KOPT-K1 (cell line): ENCODE measurements around the gene TRPM2.
"Not testable (repeated sequence)": the region's sequence is repeated elsewhere in the genome, so short reads cannot be mapped to it uniquely, and the experiment has no call there.

Source experiments
- H3K27ac ChIP-seq: fragments of 200-600 bp; sonication (generic); 2 replicates; pipeline ENCODE4 v1.5.1; 2016; ENCODE audit warnings: antibody characterized with exemption, mild to moderate bottlenecking, low read depth, low read length; ENCODE audit not compliant: poor library complexity, severe bottlenecking
- H3K36me3 ChIP-seq: fragments of 200-600 bp; sonication (generic); 2 replicates; pipeline ENCODE4 v1.5.1; 2017; ENCODE audit warnings: antibody characterized with exemption, mild to moderate bottlenecking, low read length, moderate library complexity; ENCODE audit not compliant: insufficient read depth
- H3K9me3 ChIP-seq: fragments of 200-600 bp; sonication (generic); 2 replicates; pipeline ENCODE4 v1.5.1; 2017; ENCODE audit warnings: antibody characterized with exemption, low read length, mild to moderate bottlenecking; ENCODE audit not compliant: insufficient read depth, poor library complexity, severe bottlenecking

The TRPM2 gene

GRCh38 chr21:44397431-44398031 is 44.1 kb downstream of the TRPM2 start:
- no peaks in the 10 kb centered on the region for H3K9me3 ChIP-seq
- H3K36me3 ChIP-seq = peaks cover 70% of the 10 kb centered on the region
- H3K27ac ChIP-seq = no peak overlapping the region

DNA sequence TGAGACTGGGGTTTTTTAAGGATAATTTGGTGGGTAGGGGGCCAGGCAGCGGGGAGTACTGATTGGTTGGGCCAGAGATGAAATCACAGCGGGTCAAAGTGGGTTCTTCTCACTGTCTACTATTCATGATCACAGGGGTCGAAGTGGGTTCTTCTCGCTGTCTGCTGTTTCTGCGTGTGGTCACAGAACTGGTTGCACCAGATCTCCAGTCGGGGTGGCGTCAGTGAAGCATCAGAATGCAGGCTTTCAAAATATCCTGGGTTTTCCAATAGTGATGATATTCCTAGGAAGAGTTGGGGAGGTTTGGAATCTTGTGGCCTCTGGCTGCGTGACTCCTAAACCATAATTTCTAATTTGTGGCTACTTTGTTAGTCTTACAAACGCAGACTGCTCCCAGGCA is 45.1 kb downstream of the TRPM2 start:
- Histone ChIP-seq H3K36me3 (peaks cover 70% of the 10 kb centered on the region; the same call in 1 of the 2 replicates), H3K9me3 (peaks cover 6% of the 10 kb centered on the region), H3K27ac (no peak overlapping the region)

DNA sequence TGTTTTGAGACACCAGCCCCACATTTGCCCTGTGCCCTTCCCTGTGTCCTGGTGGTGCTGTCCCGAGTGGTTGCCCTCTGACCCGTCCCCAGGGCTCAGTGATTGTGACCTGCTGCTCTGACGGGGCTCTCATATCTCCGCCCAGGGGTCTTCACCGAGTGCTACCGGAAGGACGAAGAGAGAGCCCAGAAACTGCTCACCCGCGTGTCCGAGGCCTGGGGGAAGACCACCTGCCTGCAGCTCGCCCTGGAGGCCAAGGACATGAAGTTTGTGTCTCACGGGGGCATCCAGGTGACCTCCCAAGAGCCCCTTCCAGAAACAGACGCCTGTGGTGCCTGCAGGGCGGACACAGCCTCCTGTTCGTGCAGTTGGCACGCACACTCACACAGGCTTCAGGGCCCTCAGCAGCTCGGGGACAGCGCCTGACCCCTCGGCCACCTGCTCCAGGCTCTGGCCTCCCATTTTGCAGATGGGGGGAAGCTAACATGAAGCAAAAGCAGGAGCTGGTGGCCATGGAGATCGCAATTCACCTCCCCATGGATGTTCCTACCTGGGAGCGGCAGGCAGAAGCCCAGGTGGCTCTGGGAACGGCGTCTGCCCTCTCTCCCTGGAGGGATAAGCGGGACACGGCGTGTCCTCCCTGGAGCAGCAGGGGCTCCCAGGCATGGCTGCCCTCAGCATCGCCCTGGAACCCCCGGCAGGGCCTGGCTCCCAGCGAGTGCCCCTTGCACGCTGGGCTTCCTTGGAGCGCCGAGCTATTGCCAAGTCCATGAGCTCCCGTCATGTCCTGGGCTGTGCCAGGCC is 45.9 kb downstream of the TRPM2 start:
- peaks cover 71% of the 10 kb centered on the region; the same call in 1 of the 2 replicates for H3K36me3 ChIP-seq

GRCh38 chr21:44399955-44400790 is 46.8 kb downstream of the TRPM2 start:
- Histone ChIP-seq H3K9me3 (peaks cover 10% of the 10 kb centered on the region), H3K36me3 (peaks cover 71% of the 10 kb centered on the region; the same call in 1 of the 2 replicates), H3K27ac (no peak overlapping the region)

More for the DNA sequence above, 45.9 kb downstream of the TRPM2 start:
- Histone ChIP-seq H3K9me3 (peaks cover 10% of the 10 kb centered on the region), H3K27ac (no peak overlapping the region)

DNA sequence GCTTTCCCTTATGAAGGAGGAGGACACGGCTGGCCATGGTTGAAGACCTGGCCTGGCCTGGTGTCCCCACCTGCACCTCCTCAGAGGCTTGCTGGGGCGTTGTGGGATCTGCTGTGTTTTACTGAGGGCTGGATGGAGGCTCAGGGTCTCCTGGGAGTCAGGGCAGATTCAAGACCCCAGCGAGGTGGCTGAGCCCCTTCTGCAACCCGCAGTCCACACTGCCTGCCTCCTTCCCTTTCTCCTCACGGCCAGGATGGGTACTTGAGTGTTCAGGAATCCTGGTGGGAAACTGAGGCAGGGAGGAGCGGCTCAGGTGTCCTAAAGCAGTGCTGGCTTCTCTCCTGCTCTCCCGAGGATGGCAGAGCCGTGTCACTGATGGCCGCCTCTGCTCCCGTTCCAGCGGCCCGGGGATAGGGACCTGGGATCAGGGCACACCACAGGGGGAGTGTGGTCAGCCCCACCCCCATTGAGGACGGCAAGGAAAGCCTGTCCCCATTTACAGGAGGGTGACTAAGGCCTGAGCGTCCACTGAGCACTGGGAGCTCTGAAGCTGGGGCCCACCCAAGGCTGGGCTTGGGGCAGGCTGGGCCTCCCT is 47.5 kb downstream of the TRPM2 start:
- H3K36me3 ChIP-seq = peaks cover 73% of the 10 kb centered on the region; the same call in 1 of the 2 replicates
- peaks cover 11% of the 10 kb centered on the region for H3K9me3 ChIP-seq
- H3K27ac ChIP-seq = no peak overlapping the region

DNA sequence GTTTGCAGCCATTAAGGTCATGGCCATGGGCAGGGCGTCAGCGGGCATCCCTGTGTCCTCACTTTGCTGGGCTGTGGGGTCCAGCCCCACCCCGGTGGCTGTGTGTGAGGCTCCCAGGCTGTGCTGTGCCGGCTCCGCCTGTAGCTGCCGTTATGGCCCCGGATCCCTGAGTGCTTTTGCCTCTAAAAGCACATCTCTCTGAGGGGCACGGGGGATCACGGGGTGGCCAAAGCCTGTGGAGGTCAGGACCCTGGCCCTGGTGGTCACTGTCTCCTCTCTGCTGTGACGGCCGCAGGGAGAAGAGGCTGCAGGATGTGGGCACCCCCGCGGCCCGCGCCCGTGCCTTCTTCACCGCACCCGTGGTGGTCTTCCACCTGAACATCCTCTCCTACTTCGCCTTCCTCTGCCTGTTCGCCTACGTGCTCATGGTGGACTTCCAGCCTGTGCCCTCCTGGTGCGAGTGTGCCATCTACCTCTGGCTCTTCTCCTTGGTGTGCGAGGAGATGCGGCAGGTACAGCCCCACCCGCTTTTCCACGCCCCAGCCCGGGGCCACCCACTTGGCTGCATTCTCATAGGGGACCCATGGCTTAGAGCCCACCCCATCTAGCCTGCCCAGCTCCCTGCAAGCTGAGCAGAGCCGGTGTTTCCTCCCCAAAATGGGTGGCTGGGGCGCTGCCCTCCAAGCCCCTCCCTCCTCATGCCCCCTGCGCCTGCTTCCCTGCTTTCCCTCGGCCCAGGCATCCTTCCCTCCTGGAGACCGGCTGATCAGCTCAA is 48.2 kb downstream of the TRPM2 start:
- Histone ChIP-seq H3K27ac (no peak overlapping the region), H3K9me3 (peaks cover 18% of the 10 kb centered on the region), H3K36me3 (peaks cover 80% of the 10 kb centered on the region; the same call in 1 of the 2 replicates)

- Histone ChIP-seq H3K27ac (no peak overlapping the region), H3K36me3 (peaks cover 86% of the 10 kb centered on the region; the same call in 1 of the 2 replicates), H3K9me3 (peaks cover 27% of the 10 kb centered on the region)
These were observed 49.1 kb downstream of the TRPM2 start for GRCh38 chr21:44402323-44403105.

DNA sequence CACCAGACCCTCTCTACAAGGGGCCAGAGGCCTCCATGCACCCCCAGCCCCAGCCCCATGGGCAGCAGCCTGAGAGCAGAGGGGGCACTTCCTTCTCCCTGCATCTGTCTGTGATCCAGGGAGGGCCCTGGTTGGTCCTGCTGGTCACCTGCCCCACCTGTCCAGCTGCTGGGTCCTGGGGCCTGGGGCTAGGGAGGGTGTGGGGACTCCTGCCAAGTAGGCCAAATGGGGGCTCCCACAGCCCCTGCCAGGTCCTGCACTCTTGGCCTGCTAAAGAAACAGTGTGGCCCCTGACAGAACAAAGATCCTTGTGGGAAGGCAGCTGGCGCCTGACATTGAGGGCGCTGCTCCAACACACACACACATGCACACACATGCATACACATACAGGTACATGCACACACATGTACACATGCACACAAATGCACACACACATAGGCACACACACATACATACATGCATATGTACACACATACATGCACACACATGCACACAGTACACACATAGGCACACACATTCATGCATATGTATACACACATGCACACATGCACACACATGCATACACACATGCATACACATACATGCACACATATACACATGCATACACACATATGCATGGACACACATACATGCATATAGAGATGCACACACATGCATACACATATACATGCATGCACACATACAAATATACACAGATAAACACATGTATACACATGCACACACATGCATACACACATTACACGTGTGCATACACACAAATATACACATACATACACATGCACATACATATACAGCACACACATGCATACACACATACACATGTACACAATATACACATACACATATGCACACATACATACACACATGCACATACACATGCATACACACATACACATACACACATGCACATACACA is 49.9 kb downstream of the TRPM2 start:
- H3K27ac ChIP-seq = no peak overlapping the region
- H3K9me3 ChIP-seq = peaks cover 28% of the 10 kb centered on the region

DNA sequence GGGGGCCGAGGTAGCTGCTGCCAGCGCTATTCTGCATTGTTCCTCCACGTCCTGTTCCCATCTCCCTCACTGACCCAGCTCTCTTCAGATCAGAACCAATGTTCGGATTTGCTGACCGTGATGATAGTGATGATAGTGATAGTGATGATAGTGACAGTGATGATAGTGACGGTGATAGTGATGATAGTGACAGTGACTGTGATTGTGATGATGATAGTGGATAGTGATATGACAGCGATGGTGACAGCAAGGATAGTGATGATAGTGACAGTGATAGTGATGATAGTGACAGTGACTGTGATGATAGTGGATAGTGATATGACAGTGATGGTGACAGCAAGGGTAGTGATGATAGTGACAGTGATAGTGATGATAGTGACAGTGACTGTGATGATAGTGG is 51.1 kb downstream of the TRPM2 start:
- peaks cover 28% of the 10 kb centered on the region for H3K9me3 ChIP-seq
- not testable (repeated sequence) for H3K27ac ChIP-seq
- H3K36me3 ChIP-seq = peaks cover 93% of the 10 kb centered on the region; the same call in 1 of the 2 replicates

More for the DNA sequence above, 49.9 kb downstream of the TRPM2 start:
- H3K36me3 ChIP-seq = peaks cover 93% of the 10 kb centered on the region; the same call in 1 of the 2 replicates

- Histone ChIP-seq H3K36me3 (peaks cover 89% of the 10 kb centered on the region; the same call in 1 of the 2 replicates), H3K9me3 (peaks cover 28% of the 10 kb centered on the region)
These were observed 51.9 kb downstream of the TRPM2 start for GRCh38 chr21:44405091-44405947.

DNA sequence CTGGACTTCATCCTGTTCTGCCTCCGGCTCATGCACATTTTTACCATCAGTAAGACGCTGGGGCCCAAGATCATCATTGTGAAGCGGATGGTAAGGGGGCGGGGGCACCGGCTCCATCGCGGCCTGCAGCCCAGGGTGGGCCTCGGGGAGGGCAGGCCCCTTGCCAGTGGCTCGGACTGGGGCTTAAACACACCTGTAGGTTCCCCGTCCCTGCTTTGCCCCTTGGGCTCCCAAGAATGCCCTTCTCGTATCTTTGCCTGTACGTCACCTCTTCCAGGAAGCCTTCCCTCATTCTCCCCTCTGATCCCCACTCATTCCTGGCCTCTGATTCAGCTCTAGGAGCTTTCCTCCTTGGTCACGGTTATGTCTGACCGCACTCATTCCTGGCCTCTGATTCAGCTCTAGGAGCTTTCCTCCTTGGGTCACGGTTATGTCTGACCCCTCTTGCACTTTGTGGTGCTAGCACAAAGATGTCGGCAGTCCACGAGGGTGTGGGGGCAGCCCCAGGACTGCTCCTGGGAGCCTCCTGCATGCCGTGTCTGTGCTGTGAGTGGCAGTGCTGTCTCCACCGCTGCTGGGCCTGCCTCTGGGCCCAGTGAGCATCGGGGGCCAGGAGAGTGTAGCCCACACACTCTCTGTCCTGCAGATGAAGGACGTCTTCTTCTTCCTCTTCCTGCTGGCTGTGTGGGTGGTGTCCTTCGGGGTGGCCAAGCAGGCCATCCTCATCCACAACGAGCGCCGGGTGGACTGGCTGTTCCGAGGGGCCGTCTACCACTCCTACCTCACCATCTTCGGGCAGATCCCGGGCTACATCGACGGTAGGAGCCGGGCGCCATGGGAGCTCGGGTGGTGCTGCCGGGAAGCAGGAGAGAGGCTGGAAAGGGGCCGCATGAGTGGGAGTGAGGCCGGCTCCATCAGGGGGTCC is 52.8 kb downstream of the TRPM2 start:
- Histone ChIP-seq H3K27ac (no peak overlapping the region), H3K9me3 (peaks cover 28% of the 10 kb centered on the region), H3K36me3 (peaks cover 80% of the 10 kb centered on the region; the same call in 1 of the 2 replicates)

More at GRCh38 chr21:44405091-44405947, 51.9 kb downstream of the TRPM2 start:
- H3K27ac ChIP-seq = no peak overlapping the region
